ENCODE measurements around the gene ZNF638. TPM values are rescaled to one million over a fixed set of nuclear protein-coding genes. Genes with fewer than 3 reads are reported as not detected.

The ZNF638 gene
- total RNA-seq, 1 donor = 152 TPM

- TF ChIP-seq CTCF (IDR thresholded peaks at IDR 0.05; ENCODE audit: extremely low read depth, low read depth, low read length) = no peak
- no peaks in the 10 kb centered on the region for H3K27me3 ChIP-seq (ENCODE audit: insufficient read depth, low read length)
- peaks cover 26% of the 10 kb centered on the region for H3K4me1 ChIP-seq (ENCODE audit: insufficient read depth, low read length)
- peaks cover 99% of the 10 kb centered on the region for H3K79me2 ChIP-seq (ENCODE audit: insufficient read depth, low read length)
- DNase-seq (ENCODE audit: insufficient read length, low spot score, missing footprints) = no peak
- H3K27ac ChIP-seq (ENCODE audit: low read depth, low read length) = no peak overlapping the region
- H3K4me3 ChIP-seq (ENCODE audit: insufficient read depth, low read length) = no peak overlapping the region
- no peak overlapping the region for H2AFZ ChIP-seq (ENCODE audit: low read length)
- H4K20me1 ChIP-seq (ENCODE audit: insufficient read depth, low read length) = peaks cover 81% of the 10 kb centered on the region
- H3K9me3 ChIP-seq (ENCODE audit: low read depth, low read length) = no peaks in the 10 kb centered on the region
- no peak overlapping the region for H3K4me2 ChIP-seq (ENCODE audit: insufficient read depth, low read length)
- H3K36me3 ChIP-seq (ENCODE audit: insufficient read depth, low read length) = peaks cover 3% of the 10 kb centered on the region
Measured at GRCh38 chr2:71337776-71338175, 6.2 kb downstream of the ZNF638 start.

GRCh38 chr2:71339685-71340084, 8.1 kb downstream of the ZNF638 start:
- Histone ChIP-seq H3K27me3 (ENCODE audit: insufficient read depth, low read length) (no peaks in the 10 kb centered on the region), H3K36me3 (ENCODE audit: insufficient read depth, low read length) (peaks cover 3% of the 10 kb centered on the region), H2AFZ (ENCODE audit: low read length) (no peak overlapping the region), H3K9me3 (ENCODE audit: low read depth, low read length) (no peaks in the 10 kb centered on the region), H3K4me3 (ENCODE audit: insufficient read depth, low read length) (no peak overlapping the region), H3K79me2 (ENCODE audit: insufficient read depth, low read length) (peaks cover 99% of the 10 kb centered on the region), H3K27ac (ENCODE audit: low read depth, low read length) (no peak overlapping the region), H3K4me2 (ENCODE audit: insufficient read depth, low read length) (no peak overlapping the region), H4K20me1 (ENCODE audit: insufficient read depth, low read length) (peaks cover 83% of the 10 kb centered on the region), H3K4me1 (ENCODE audit: insufficient read depth, low read length) (peaks cover 11% of the 10 kb centered on the region)
- no peak for TF ChIP-seq CTCF (IDR thresholded peaks at IDR 0.05; ENCODE audit: extremely low read depth, low read depth, low read length)
- DNase-seq (ENCODE audit: insufficient read length, low spot score, missing footprints) = no peak

GRCh38 chr2:71340176-71340575, 8.6 kb downstream of the ZNF638 start:
- DNase-seq (ENCODE audit: insufficient read length, low spot score, missing footprints) = no peak
- peaks cover 88% of the 10 kb centered on the region for H4K20me1 ChIP-seq (ENCODE audit: insufficient read depth, low read length)
- no peak overlapping the region for H3K27ac ChIP-seq (ENCODE audit: low read depth, low read length)
- no peak overlapping the region for H3K4me3 ChIP-seq (ENCODE audit: insufficient read depth, low read length)
- H3K4me2 ChIP-seq (ENCODE audit: insufficient read depth, low read length) = no peak overlapping the region
- no peak for TF ChIP-seq CTCF (IDR thresholded peaks at IDR 0.05; ENCODE audit: extremely low read depth, low read depth, low read length)
- no peaks in the 10 kb centered on the region for H3K27me3 ChIP-seq (ENCODE audit: insufficient read depth, low read length)
- H3K4me1 ChIP-seq (ENCODE audit: insufficient read depth, low read length) = peaks cover 11% of the 10 kb centered on the region
- H2AFZ ChIP-seq (ENCODE audit: low read length) = no peak overlapping the region
- H3K79me2 ChIP-seq (ENCODE audit: insufficient read depth, low read length) = peaks cover 96% of the 10 kb centered on the region
- no peaks in the 10 kb centered on the region for H3K9me3 ChIP-seq (ENCODE audit: low read depth, low read length)
- H3K36me3 ChIP-seq (ENCODE audit: insufficient read depth, low read length) = peaks cover 3% of the 10 kb centered on the region

GRCh38 chr2:71341645-71342044, 10.1 kb downstream of the ZNF638 start:
- Histone ChIP-seq H3K79me2 (ENCODE audit: insufficient read depth, low read length) (peaks cover 97% of the 10 kb centered on the region), H3K27ac (ENCODE audit: low read depth, low read length) (no peak overlapping the region), H3K9me3 (ENCODE audit: low read depth, low read length) (no peaks in the 10 kb centered on the region), H3K4me3 (ENCODE audit: insufficient read depth, low read length) (no peak overlapping the region), H4K20me1 (ENCODE audit: insufficient read depth, low read length) (peaks cover 94% of the 10 kb centered on the region), H3K4me1 (ENCODE audit: insufficient read depth, low read length) (peaks cover 6% of the 10 kb centered on the region), H3K36me3 (ENCODE audit: insufficient read depth, low read length) (peaks cover 3% of the 10 kb centered on the region), H2AFZ (ENCODE audit: low read length) (no peak overlapping the region), H3K4me2 (ENCODE audit: insufficient read depth, low read length) (no peak overlapping the region), H3K27me3 (ENCODE audit: insufficient read depth, low read length) (no peaks in the 10 kb centered on the region)
- no peak for DNase-seq (ENCODE audit: insufficient read length, low spot score, missing footprints)
- TF ChIP-seq CTCF (IDR thresholded peaks at IDR 0.05; ENCODE audit: extremely low read depth, low read depth, low read length) = no peak

All from osteoblast (primary cell).